ENCODE results near the gene SSBP3.

GRCh38 chr1:54413732-54414131 lies 7.5 kb upstream of the SSBP3 start:
- no peak for TF ChIP-seq CTCF (IDR thresholded peaks at IDR 0.05)
- no peak for TF ChIP-seq POLR2AphosphoS5 (IDR thresholded peaks at IDR 0.05)
- TF ChIP-seq POLR2A (IDR thresholded peaks at IDR 0.05) = no peak
- TF ChIP-seq EP300 (IDR thresholded peaks at IDR 0.05; ENCODE audit: low read depth) = no peak
